Neuron (in vitro differentiated cells): ENCODE data around the gene TEX9.

Experiments used
- H2AFZ ChIP-seq: one replicate; pipeline ENCODE4 v1.6.1; 2013; ENCODE audit warnings: low read depth, mild to moderate bottlenecking, inconsistent platforms, low read length, moderate library complexity
- H3K27me3 ChIP-seq: one replicate; pipeline ENCODE4 v1.6.1; 2013; ENCODE audit warnings: low read length; ENCODE audit not compliant: insufficient read depth
- H3K36me3 ChIP-seq: one replicate; pipeline ENCODE4 v1.6.1; 2013; ENCODE audit warnings: low read length; ENCODE audit not compliant: insufficient read depth
- H3K4me1 ChIP-seq: one replicate; pipeline ENCODE4 v1.6.1; 2013; ENCODE audit warnings: low read length; ENCODE audit not compliant: insufficient read depth
- H3K4me3 ChIP-seq: 2 replicates; pipeline ENCODE4 v1.5.1; 2013; ENCODE audit warnings: mild to moderate bottlenecking, low read length, moderate library complexity
- H3K9me3 ChIP-seq: one replicate; pipeline ENCODE4 v1.6.1; 2013; ENCODE audit warnings: low read length

The TEX9 gene

DNA sequence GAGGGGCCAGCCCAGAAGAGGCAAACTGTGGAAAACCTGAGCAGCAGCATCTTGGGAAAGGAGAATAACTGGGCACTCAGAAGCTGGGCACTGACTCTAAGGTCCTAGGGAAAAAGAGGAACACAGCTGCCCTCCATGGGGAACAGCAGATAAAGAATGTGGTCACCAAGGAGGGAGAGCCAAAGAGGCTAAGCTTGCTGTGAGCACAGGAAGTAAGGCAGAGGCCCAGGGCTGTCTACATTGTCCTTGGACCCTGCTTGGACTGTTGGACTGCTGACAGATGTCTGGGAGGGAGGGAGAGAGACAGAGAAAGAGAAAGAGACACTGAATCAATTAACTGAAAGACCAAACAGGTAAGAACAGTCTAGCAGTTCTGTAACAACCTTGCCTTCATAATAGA lies 104.3 kb downstream of the TEX9 start:
- no peak overlapping the region for H3K4me3 ChIP-seq

GRCh38 chr15:56471440-56472069 lies 106.3 kb downstream of the TEX9 start:
- Histone ChIP-seq H2AFZ (no peak overlapping the region), H3K27me3 (no peaks in the 10 kb centered on the region), H3K4me1 (no peaks in the 10 kb centered on the region), H3K4me3 (no peak overlapping the region), H3K9me3 (no peaks in the 10 kb centered on the region), H3K36me3 (no peaks in the 10 kb centered on the region)

More for the DNA sequence above, 104.3 kb downstream of the TEX9 start:
- Histone ChIP-seq H2AFZ (no peak overlapping the region), H3K4me1 (no peaks in the 10 kb centered on the region), H3K27me3 (no peaks in the 10 kb centered on the region), H3K36me3 (no peaks in the 10 kb centered on the region), H3K9me3 (no peaks in the 10 kb centered on the region)

- Histone ChIP-seq H3K36me3 (no peaks in the 10 kb centered on the region), H3K4me3 (no peak overlapping the region), H3K27me3 (no peaks in the 10 kb centered on the region), H3K4me1 (no peaks in the 10 kb centered on the region), H3K9me3 (no peaks in the 10 kb centered on the region), H2AFZ (no peak overlapping the region)
These were observed 107.1 kb downstream of the TEX9 start for GRCh38 chr15:56472278-56472677.

- Histone ChIP-seq H3K36me3 (no peaks in the 10 kb centered on the region), H2AFZ (no peak overlapping the region), H3K4me3 (no peak overlapping the region), H3K4me1 (no peaks in the 10 kb centered on the region), H3K9me3 (no peaks in the 10 kb centered on the region), H3K27me3 (no peaks in the 10 kb centered on the region)
These were observed 107.8 kb downstream of the TEX9 start for GRCh38 chr15:56473017-56473416.

- Histone ChIP-seq H2AFZ (no peak overlapping the region), H3K27me3 (no peaks in the 10 kb centered on the region), H3K36me3 (no peaks in the 10 kb centered on the region), H3K9me3 (peaks cover 2% of the 10 kb centered on the region), H3K4me3 (no peak overlapping the region), H3K4me1 (no peaks in the 10 kb centered on the region)
These were observed 110.1 kb downstream of the TEX9 start for GRCh38 chr15:56475351-56475750.
